Activated T-cell treated with anti-CD3 and anti-CD28 coated beads, Interleukin-2, amount 50 U/mL, for 24 hours (primary cell): ENCODE measurements around the gene SCN2B.

ENCODE experiments used
- DNase-seq: peaks from one replicate; pipeline ENCODE4 v3.0.0-alpha.2; 2020
- H3K27ac Mint-ChIP-seq: 2 replicates; pipeline ENCODE4 v1.8.0; 2020; ENCODE audit warnings: mild to moderate bottlenecking, mixed read lengths
- H3K27me3 Mint-ChIP-seq: 2 replicates; pipeline ENCODE4 v1.8.0; 2020; ENCODE audit warnings: mixed read lengths
- H3K36me3 Mint-ChIP-seq: 2 replicates; pipeline ENCODE4 v1.8.0; 2020; ENCODE audit warnings: low read depth, mixed read lengths
- H3K4me1 Mint-ChIP-seq: 2 replicates; pipeline ENCODE4 v1.8.0; 2020; ENCODE audit warnings: low read depth, mixed read lengths
- H3K4me3 Mint-ChIP-seq: 2 replicates; pipeline ENCODE4 v1.8.0; 2020; ENCODE audit warnings: mild to moderate bottlenecking, moderate library complexity, mixed read lengths
- H3K9me3 Mint-ChIP-seq: 2 replicates; pipeline ENCODE4 v1.8.0; 2020; ENCODE audit warnings: mixed read lengths

The SCN2B gene

DNA sequence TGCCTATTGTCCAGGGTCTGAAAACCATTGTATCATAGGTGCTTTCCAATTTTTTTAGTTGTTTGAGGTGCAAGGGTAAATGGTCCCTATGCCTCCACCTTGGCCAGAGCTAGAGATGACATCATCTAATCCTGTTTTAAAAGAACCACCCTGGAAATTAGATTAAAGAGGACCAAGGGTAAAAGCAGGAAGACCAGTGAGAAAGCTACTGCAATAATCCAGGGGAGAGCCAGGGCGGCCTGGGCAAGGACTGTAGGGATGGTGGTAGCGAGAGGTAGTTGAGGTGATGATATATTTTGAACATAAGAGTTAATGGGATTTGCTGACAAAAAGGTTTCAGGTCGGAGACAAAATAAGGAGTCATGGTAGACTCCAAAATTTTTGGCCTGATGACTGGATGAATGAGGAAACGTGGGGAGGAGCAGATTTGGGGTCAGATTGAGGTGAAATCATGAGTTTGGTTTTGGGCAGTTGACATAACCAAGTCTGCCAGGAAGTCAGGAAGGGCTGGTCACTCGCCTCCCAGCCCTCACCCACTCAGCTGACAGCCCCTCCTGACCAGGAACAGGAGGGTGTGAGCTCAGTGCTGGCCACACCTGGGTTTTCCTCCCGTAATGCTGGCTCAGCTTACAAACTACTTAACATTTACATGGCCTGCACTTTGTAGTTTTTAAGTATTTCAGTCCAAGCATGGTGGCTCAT lies 46.8 kb downstream of the SCN2B start:
- no peaks in the 10 kb centered on the region for H3K9me3 Mint-ChIP-seq
- H3K4me1 Mint-ChIP-seq: no peaks in the 10 kb centered on the region
- H3K27me3 Mint-ChIP-seq: no peaks in the 10 kb centered on the region
- H3K36me3 Mint-ChIP-seq: no peaks in the 10 kb centered on the region
- no peak overlapping the region for H3K27ac Mint-ChIP-seq
- DNase-seq: no peak
- no peak overlapping the region for H3K4me3 Mint-ChIP-seq

DNA sequence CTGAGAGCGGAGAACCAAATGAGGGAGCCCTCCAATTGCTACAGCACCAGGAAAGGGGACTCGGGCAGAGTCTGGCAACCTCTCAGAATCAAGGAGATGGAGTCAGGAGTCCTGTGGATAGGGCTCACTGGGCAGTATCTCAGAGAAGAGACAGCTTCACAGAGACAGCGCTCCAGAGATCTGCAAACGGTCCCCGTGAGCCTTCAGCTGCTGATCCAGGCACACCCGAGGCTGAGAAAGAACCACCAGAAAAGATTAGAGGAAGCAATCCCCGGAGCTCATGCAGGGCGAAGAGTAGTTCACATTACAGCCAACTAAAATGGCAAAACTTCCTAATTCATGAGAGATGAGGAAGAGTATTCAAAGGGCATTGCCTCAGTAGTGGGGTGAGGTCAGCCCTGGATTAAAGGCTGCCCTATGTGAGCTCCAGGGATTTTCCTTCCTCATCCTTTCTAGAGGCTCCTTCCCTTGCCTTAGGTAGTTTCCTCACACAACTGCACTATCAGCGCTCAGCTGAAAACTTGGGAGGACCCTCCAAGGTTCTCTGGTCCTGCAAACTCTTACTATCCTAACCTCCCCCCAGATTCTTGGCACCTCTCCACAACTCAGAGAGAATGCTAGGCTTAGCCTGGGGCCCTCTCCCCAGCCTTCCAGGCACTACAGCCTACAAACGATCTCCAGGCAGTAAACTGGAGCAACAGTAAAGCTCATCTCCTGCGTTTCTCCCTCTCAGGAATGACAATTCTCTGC lies 47.5 kb downstream of the SCN2B start:
- no peak for DNase-seq
- Mint-ChIP-seq H3K27ac (no peak overlapping the region), H3K9me3 (no peaks in the 10 kb centered on the region), H3K27me3 (no peaks in the 10 kb centered on the region), H3K4me1 (no peaks in the 10 kb centered on the region), H3K36me3 (no peaks in the 10 kb centered on the region), H3K4me3 (no peak overlapping the region)

DNA sequence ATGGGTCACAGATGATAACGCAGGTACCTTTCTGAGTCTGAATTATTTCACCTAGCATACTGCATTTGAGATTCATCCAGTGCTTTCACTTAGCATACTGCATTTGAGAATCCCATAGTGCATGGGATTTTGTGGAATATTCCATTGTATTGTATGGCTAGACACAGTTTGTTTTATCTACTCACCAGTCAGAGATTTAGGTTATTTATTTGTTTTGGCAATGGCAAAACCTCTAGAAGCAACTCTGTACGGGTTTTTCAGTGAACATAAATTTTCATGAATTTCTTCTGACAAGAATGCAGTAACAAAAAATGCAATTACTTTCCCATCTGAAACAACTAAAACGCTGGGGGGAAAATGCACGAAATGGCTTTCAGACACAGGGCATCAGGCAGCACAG lies 48.1 kb downstream of the SCN2B start:
- no peak overlapping the region for H3K27ac Mint-ChIP-seq
- H3K9me3 Mint-ChIP-seq: no peaks in the 10 kb centered on the region
- no peaks in the 10 kb centered on the region for H3K4me1 Mint-ChIP-seq
- no peaks in the 10 kb centered on the region for H3K27me3 Mint-ChIP-seq
- DNase-seq: no peak
- H3K36me3 Mint-ChIP-seq: no peaks in the 10 kb centered on the region
- no peak overlapping the region for H3K4me3 Mint-ChIP-seq

DNA sequence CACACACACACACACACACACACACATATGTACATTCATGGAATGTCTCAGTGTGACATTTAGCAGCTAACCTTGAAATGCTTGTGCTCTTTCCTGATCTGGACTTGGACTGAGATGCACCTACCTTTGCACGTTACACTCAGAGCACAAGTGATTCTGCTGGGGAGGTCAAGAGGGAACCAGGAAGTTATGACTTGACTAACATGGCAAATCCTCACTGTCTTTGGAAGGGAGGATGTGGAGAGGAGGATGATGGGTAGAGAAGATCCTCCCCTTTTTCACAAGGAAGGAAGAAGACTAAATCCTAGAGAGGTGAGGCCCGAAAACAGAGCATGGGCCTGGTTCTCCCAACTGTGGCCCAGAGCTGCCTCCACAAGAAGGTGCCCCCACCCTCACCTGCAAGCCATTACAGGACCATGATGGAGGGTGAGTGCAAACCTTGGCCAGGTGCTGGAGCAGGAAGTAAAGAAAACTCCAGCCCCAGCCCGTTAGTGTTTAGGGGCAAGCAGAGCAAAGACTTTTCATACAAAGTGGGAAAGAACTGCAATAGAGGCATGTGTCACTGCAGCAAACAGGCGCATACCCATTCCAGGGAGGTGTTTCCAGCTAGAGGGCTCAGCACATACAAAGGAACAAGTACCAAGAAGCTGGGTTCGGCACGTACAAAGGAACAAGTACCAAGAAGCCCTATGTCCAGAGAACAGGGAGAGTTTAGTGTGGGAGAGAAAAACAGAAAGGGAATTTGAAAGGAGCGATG lies 50.2 kb downstream of the SCN2B start:
- no peak overlapping the region for H3K27ac Mint-ChIP-seq
- no peaks in the 10 kb centered on the region for H3K27me3 Mint-ChIP-seq
- no peaks in the 10 kb centered on the region for H3K9me3 Mint-ChIP-seq
- H3K4me1 Mint-ChIP-seq: no peaks in the 10 kb centered on the region
- H3K4me3 Mint-ChIP-seq: no peak overlapping the region
- no peak for DNase-seq
- no peaks in the 10 kb centered on the region for H3K36me3 Mint-ChIP-seq

DNA sequence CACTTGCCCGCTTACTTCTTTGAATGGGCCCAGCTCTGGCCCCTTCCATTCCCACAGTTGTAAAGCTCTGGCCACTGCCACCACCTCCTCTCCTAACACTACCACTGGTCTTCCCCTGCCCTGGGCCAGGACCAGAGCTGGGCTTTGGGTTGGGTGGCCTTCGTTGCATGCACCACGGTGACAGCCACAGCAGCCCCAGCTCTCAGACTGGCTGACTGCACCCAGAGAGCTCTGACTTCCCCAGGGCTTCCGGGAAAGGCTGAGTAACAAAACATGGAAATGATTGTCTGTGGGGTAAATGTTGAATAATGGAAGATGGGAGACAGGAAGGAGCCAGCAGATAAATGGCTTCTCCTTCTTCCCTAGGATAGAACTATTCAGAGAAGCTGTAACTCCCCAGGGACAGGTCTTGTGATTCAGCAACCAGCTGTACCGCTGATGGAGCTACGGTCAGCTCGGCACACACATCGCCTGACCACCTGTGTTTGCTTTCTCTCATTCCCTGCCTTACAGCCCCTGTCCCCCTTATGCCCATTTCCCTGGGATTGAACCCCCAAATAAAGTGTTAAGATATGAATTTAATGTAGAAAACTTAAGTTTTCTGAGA lies 51.4 kb downstream of the SCN2B start:
- H3K9me3 Mint-ChIP-seq: no peaks in the 10 kb centered on the region
- DNase-seq: no peak
- no peaks in the 10 kb centered on the region for H3K4me1 Mint-ChIP-seq
- H3K27me3 Mint-ChIP-seq: no peaks in the 10 kb centered on the region
- no peak overlapping the region for H3K27ac Mint-ChIP-seq
- no peaks in the 10 kb centered on the region for H3K36me3 Mint-ChIP-seq
- H3K4me3 Mint-ChIP-seq: no peak overlapping the region

DNA sequence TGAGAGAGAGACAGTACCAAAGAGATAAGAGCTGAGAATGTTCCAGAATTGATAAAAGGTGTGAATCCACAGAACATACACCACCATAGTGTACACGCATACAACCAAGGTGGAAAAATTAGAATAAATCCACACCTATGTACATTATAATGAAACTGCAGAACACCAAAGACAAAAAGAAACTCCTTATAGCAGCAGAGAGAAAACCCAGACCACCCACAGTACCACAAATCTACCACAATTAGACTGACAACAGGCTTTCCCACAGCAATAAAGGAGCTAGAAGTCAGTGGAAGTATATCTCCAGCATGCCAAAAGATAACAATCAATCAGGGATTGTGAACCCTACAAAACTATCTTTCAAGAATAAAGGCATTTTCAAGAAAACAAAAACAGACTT lies 55.6 kb downstream of the SCN2B start:
- Mint-ChIP-seq H3K4me3 (no peak overlapping the region), H3K27me3 (peaks cover 2% of the 10 kb centered on the region), H3K9me3 (no peaks in the 10 kb centered on the region), H3K36me3 (no peaks in the 10 kb centered on the region), H3K4me1 (peaks cover 12% of the 10 kb centered on the region), H3K27ac (no peak overlapping the region)
- no peak for DNase-seq

DNA sequence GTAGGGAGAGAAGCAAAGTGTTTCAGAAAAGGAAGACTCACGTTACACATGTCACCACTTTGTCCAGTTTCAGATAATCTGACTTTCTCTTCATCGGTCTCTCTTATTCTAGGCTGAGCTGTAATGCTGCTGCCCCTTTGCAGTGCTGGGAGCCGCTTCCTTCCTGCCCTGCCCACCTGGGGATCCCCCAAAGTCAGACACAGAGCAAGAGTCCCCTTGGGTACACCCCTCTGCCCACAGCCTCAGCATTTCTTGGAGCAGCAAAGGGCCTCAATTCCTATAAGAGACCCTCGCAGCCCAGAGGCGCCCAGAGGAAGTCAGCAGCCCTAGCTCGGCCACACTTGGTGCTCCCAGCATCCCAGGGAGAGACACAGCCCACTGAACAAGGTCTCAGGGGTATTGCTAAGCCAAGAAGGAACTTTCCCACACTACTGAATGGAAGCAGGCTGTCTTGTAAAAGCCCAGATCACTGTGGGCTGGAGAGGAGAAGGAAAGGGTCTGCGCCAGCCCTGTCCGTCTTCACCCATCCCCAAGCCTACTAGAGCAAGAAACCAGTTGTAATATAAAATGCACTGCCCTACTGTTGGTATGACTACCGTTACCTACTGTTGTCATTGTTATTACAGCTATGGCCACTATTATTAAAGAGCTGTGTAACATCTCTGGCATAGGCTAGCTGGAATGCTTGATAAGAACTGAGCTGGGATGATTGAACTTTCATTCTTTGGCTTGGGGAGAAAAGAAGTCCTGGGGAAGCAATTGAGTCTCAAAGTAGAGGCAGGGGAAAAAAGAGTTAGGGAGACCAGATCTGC lies 58.4 kb downstream of the SCN2B start:
- Mint-ChIP-seq H3K36me3 (no peaks in the 10 kb centered on the region), H3K9me3 (no peaks in the 10 kb centered on the region), H3K27ac (peak overlapping the region; percentile 58), H3K27me3 (peaks cover 2% of the 10 kb centered on the region), H3K4me1 (peaks cover 16% of the 10 kb centered on the region), H3K4me3 (no peak overlapping the region)
- DNase-seq: peak; percentile 39

DNA sequence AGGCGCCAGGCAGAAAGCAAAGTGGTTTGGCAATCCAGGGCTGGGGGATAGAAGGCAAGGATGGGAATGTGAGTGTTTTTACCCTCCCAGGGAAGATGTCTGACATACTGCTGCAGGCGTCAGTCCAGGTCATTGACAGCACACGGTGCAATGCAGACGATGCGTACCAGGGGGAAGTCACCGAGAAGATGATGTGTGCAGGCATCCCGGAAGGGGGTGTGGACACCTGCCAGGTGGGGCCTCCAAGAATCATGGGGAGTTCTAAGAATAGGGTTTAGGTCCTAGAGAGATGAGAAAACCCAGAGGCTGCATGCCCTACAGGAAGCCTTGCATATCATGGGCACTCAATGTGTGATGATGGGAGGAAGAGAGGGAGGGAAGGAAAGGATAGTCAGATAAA lies 61.4 kb downstream of the SCN2B start:
- Mint-ChIP-seq H3K4me3 (no peak overlapping the region), H3K36me3 (no peaks in the 10 kb centered on the region)

DNA sequence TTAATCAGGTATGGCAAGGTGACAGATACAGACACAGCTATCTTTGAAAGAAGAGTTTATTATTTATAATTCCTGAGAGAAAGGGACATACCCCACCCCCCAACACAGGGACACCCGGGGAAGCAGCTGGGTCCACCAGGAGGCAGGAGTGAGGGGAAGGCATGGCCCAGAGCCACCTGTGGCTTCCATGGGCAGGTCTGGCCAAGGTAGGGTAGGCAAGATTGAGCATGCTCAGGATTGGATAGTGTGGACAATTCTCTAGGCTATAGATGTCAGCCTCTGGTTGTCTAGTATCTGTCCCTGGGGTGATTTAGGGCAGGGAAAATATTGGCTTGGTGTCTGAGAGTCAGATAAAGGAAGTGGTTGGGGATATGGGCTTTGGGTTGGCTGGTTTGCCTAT lies 62.2 kb downstream of the SCN2B start:
- no peaks in the 10 kb centered on the region for H3K9me3 Mint-ChIP-seq
- H3K4me1 Mint-ChIP-seq: peaks cover 16% of the 10 kb centered on the region
- H3K36me3 Mint-ChIP-seq: no peaks in the 10 kb centered on the region
- no peak overlapping the region for H3K4me3 Mint-ChIP-seq
- H3K27ac Mint-ChIP-seq: no peak overlapping the region
- no peak for DNase-seq
- peaks cover 2% of the 10 kb centered on the region for H3K27me3 Mint-ChIP-seq

More for the DNA sequence above, 61.4 kb downstream of the SCN2B start:
- Mint-ChIP-seq H3K9me3 (no peaks in the 10 kb centered on the region), H3K4me1 (peaks cover 16% of the 10 kb centered on the region), H3K27me3 (peaks cover 2% of the 10 kb centered on the region), H3K27ac (no peak overlapping the region)
- DNase-seq: no peak

DNA sequence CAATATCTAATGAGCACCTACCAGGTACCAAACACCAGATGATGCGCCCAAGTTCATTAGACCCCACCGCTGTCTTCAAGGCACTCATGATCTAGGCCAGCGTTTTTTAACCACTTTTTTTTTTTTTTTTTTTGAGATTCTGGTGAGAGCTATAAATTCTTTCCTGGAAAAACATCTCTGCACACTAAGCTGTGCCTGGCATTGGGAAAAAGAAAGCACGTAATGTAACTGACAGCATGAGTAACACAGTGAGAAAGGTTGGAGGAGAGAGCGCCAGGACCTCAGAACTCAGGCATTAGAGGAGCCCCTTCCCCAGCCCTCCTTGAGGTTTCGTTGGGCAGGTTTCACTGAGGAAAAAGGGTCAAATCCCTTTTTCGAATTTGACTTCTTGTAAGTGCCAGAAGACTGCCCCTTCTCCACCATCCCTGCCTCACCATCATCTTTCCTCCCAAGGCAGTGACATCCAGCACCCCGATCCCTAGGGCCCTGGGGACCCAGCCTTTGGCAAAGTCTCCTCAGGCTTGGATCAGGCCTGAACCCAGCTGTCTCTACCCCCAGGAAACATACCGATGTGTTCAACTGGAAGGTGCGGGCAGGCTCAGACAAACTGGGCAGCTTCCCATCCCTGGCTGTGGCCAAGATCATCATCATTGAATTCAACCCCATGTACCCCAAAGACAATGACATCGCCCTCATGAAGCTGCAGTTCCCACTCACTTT lies 63.6 kb downstream of the SCN2B start:
- Mint-ChIP-seq H3K27me3 (no peaks in the 10 kb centered on the region), H3K4me3 (no peak overlapping the region), H3K36me3 (no peaks in the 10 kb centered on the region), H3K9me3 (no peaks in the 10 kb centered on the region), H3K4me1 (peaks cover 10% of the 10 kb centered on the region), H3K27ac (no peak overlapping the region)
- no peak for DNase-seq
